Measurements from ENCODE around the gene RPL29.

Gene RPL29

GRCh38 chr3:51982352-51982837, 13.3 kb downstream of the RPL29 start:
- DNase-seq: no peak

GRCh38 chr3:51980253-51980652, 15.4 kb downstream of the RPL29 start:
- no peak for DNase-seq

- no peak for DNase-seq
Observed at GRCh38 chr3:51978143-51978502, 17.6 kb downstream of the RPL29 start.

DNA sequence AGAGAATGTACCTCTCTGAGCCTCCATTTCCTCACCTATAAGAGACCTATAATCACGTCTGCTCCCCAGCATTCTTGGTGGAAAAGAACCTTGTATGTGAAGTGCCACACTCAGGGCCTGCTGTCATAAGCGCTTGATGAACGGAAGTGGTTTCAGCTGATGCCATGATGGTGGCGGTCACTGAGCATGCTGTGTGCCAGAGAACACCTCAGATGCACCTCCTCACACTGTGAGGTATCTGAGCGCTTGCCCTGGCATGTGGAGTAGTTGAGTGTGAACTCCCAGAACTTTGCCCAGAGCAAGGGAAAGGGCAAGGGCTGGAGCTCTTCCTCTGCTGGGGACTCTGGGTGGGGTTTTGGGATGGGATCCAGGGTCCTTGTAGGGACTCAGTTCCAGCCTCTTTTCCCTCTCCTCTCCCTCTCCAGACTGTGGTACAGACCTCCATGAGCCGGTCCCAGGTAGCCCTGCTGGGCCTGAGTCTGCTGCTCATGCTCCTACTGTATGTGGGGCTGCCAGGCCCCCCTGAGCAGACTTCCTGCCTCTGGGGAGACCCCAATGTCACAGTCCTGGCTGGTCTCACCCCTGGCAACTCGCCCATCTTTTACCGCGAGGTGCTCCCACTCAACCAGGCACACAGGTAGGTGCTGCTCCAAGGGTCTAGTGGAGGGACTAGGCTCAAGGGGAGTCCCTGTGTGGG, 18.1 kb downstream of the RPL29 start:
- no peak for DNase-seq

DNA sequence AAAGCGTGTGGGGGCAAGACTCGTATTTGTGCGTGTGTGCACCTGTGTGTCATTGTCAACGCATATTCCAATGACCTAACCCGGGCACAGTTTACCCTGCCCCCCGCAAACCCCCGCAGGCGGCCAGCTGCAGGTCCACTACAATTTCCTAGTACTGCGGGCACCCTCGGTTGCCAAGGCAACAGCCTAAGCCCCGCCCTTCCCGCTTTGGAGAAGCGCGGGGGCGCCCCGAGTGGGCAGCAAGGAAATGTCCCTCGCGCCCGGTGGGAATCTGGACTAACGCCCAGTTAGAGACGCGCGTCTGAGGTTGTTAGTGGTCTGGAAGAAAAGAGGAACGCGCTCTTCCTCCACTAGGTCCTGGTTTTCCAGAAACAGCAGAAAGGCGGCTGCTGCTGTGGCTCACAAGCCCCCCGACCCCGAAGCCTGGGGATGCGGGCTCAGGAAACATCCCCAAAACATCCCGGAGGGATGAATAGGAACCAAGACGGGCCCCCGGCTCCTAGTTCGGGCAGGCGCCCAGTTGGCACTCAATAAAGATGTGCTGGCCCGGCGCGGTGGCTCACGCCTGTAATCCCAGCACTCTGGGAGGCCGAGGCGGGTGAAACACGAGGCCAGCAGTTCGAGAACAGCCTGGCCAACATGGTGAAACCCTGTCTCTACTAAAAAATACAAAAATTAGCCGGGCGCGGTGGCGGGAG, 19.7 kb downstream of the RPL29 start:
- peak; percentile 80 to 94 (median 88) for DNase-seq

GRCh38 chr3:51974963-51975851, 20.5 kb downstream of the RPL29 start, which contains the start of gene ABHD14A:
Gene ABHD14A, plus strand, starts transcription at chr3:51975064. Its CDS starts 72 bp downstream, at chr3:51975136.
- DNase-seq: peak; percentile 73 to 90 (median 79)

- DNase-seq: peak in 1 of 4 experiments; percentile 16
Observed at GRCh38 chr3:51974277-51974962, 21.3 kb downstream of the RPL29 start.

DNA sequence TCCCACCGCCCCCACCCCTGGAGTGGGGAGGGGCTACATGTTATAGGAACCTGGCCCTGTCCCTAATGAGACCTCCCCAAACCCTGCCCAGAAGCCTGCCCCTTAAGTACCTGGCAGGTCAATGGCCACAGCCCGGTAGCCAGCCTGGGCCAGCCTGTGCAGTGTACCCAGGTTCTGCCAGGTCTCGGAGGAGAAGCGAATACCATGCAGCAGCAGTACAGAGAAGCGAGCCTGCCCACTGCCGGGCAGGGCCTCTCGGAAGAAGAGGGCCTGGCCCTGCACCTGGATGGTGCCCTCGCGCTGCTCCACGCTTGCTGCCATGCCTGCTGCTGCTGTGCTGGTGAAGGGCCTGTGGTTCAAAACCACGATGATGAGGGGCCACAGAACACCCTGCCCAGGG, 24.3 kb downstream of the RPL29 start:
- no peak for DNase-seq

DNA sequence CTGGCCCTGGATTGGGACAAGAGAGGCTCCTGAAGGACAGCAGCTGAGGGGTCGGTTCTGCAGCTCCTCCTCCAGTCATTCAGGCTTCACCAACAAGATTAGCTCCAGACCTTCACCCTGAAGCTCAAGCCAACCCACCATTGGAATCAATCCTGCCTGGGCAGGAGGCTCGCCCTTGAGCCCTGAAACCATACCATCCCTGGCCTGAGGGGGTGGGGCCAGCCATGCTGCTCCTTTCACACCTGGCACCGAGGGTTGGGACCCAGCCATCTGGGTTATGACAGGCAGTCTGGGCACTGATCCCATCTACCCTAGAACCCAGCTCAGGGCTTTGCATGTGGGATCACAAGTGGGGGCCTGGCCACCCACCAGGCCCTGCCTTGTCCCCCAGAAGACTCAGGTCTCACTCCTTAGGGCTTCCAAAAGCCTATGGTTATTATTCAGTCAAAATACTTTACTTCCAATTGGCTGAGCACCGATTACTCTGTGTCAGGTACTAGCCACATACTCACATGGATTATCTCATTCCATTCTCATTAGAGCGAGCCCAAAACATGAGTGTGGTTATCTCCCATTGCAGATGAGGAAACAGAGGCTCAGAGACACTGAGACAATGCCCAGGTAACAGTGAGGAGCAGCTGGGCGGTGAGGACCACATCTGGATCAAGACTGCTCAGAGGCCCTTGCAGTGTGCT, 24.9 kb downstream of the RPL29 start:
- no peak for DNase-seq

DNA sequence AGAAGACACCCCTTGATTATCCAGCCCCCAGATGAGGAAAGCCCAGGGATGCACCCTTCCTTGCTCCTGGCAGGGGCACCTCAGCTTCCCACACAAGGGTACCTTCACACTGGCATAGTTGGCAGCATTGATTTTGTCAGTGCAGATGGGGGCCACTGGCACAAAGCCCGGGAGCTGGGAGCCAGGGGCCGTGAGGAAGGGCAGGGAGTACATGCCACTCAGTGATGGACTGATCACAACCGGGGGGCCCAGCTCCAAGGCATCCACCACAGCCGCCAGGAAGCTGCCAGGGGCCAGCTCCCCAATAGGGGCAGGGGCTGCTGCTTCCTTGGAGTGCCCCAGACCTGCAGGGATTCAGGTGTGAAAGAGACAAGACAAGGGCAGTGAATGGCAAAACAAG, 25.9 kb downstream of the RPL29 start:
- DNase-seq: no peak

GRCh38 chr3:51968883-51969678, 26.6 kb downstream of the RPL29 start:
- DNase-seq: no peak

DNA sequence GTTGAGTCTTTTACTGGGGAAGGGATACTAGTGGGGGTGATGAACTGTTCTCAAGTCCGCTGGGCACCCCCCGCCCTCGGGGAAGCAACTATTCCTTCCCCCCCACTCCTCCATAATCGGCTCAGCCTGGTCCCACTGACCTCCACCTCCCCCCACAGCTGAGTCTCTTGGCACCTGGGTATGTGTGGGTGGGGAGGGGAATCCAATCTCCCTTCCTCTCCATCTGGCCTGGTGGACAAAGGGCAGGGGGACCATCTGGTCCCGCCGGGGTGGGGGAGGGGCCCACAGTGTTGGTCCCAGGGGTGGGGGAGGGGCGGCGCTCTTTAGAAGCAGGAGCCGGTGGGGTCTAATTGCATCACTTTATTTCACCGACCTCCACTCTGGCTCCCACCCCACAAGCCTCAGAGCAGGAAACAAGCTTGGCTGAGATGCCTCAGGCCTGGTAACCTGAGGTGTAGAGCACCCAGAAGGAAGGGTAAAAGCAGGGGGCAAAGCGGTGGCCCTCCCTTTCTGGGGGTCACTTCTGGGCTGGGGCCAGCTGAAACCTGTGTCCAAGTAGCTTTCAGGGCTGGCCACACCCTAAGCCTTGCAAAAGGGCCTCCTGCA, 27.4 kb downstream of the RPL29 start:
- DNase-seq: no peak

GRCh38 chr3:51967384-51968169, 28.1 kb downstream of the RPL29 start, which contains the start of gene PCBP4:
Gene PCBP4, minus strand, starts transcription at chr3:51967454. Its CDS starts 6,214 bp downstream, at chr3:51961240.
- DNase-seq: peak in 2 of 4 experiments; percentile 17 to 40

GRCh38 chr3:51966922-51967383, 28.7 kb downstream of the RPL29 start:
- DNase-seq: peak in 1 of 4 experiments; percentile 57

DNA sequence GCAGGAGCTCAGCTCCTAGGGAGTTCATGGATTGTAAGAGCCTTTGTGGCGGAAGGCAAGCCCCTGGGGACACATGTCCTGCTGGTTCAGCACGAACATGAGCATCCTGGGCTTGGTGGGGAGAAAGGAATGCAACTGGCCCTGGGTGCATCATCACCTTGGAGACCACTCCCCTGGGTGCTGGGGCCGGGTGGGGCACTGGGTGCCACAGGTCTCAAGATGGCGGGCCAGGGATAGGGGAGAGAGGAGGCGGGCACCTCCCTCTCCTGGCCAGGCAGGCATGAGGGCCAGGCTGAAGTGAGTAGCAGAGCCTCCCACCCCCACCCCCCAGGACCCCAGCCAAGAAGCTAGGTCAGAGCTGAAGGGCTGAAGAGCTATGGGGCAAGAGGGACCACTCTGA, 29.2 kb downstream of the RPL29 start:
- no peak for DNase-seq

GRCh38 chr3:51966016-51966415, 29.7 kb downstream of the RPL29 start:
- DNase-seq: no peak

GRCh38 chr3:51964521-51964920, 31.2 kb downstream of the RPL29 start:
- DNase-seq: no peak

GRCh38 chr3:51963951-51964451, 31.7 kb downstream of the RPL29 start:
- DNase-seq: no peak

Data from suppressor macrophage (primary cell).